Measurements from ENCODE around the gene FNDC3B.
"Not testable (repeated sequence)": the region's sequence is repeated elsewhere in the genome, so short reads cannot be mapped to it uniquely, and the experiment has no call there.

Gene FNDC3B

GRCh38 chr3:172362583-172362982, 323.2 kb downstream of the FNDC3B start:
- DNase-seq (ENCODE audit: low read depth in 3 of 3) = no peak

- DNase-seq (ENCODE audit: low read depth in 3 of 3) = no peak
Observed at GRCh38 chr3:172364374-172365027, 325.1 kb downstream of the FNDC3B start.

- no peak for DNase-seq (ENCODE audit: low read depth in 3 of 3)
Observed at GRCh38 chr3:172365028-172365567, 325.7 kb downstream of the FNDC3B start.

GRCh38 chr3:172367205-172368105, 328.1 kb downstream of the FNDC3B start:
- no peak for DNase-seq (ENCODE audit: low read depth in 3 of 3)

GRCh38 chr3:172368556-172368955, 329.2 kb downstream of the FNDC3B start:
- DNase-seq (ENCODE audit: low read depth in 3 of 3) = not testable (repeated sequence)

- DNase-seq (ENCODE audit: low read depth in 3 of 3) = no peak
Observed at GRCh38 chr3:172369590-172370259, 330.3 kb downstream of the FNDC3B start.

GRCh38 chr3:172370419-172370818, 331.0 kb downstream of the FNDC3B start:
- no peak for DNase-seq (ENCODE audit: low read depth in 3 of 3)

GRCh38 chr3:172371544-172371943, 332.2 kb downstream of the FNDC3B start:
- no peak for DNase-seq (ENCODE audit: low read depth in 3 of 3)

GRCh38 chr3:172372895-172373294, 333.5 kb downstream of the FNDC3B start:
- DNase-seq (ENCODE audit: low read depth in 3 of 3) = no peak

GRCh38 chr3:172373912-172374311, 334.5 kb downstream of the FNDC3B start:
- DNase-seq (ENCODE audit: low read depth in 3 of 3) = no peak

- DNase-seq (ENCODE audit: low read depth in 3 of 3) = no peak
Observed at GRCh38 chr3:172375206-172375850, 335.9 kb downstream of the FNDC3B start.

GRCh38 chr3:172376402-172376801, 337.0 kb downstream of the FNDC3B start:
- DNase-seq (ENCODE audit: low read depth in 3 of 3) = no peak

- no peak for DNase-seq (ENCODE audit: low read depth in 3 of 3)
Observed at GRCh38 chr3:172376881-172377280, 337.5 kb downstream of the FNDC3B start.

GRCh38 chr3:172378439-172378838, 339.1 kb downstream of the FNDC3B start:
- no peak for DNase-seq (ENCODE audit: low read depth in 3 of 3)

GRCh38 chr3:172379372-172379771, 340.0 kb downstream of the FNDC3B start:
- no peak for DNase-seq (ENCODE audit: low read depth in 3 of 3)

GRCh38 chr3:172380632-172381031, 341.3 kb downstream of the FNDC3B start:
- DNase-seq (ENCODE audit: low read depth in 3 of 3) = no peak

- no peak for DNase-seq (ENCODE audit: low read depth in 3 of 3)
Observed at GRCh38 chr3:172383306-172383796, 344.0 kb downstream of the FNDC3B start.

- no peak for DNase-seq (ENCODE audit: low read depth in 3 of 3)
Observed at GRCh38 chr3:172384836-172385235, 345.5 kb downstream of the FNDC3B start.

GRCh38 chr3:172387728-172388127, 348.4 kb downstream of the FNDC3B start:
- no peak for DNase-seq (ENCODE audit: low read depth in 3 of 3)

GRCh38 chr3:172388412-172389078, 349.2 kb downstream of the FNDC3B start:
- no peak for DNase-seq (ENCODE audit: low read depth in 3 of 3)

- no peak for DNase-seq (ENCODE audit: low read depth in 3 of 3)
Observed at GRCh38 chr3:172390792-172391191, 351.4 kb downstream of the FNDC3B start.

Data from stimulated activated CD4-positive, alpha-beta T cell treated with anti-CD3 and anti-CD28 coated beads, TNF-alpha, amount 100 ng/mL, for 48 hours (primary cell).